ENCODE measurements around the gene BCL2L13. TPM values are rescaled to one million over a fixed set of nuclear protein-coding genes. Genes with fewer than 3 reads are reported as not detected.
"Not testable (repeated sequence)": the region's sequence is repeated elsewhere in the genome, so short reads cannot be mapped to it uniquely, and the experiment has no call there.

The BCL2L13 gene
- polyA plus RNA-seq, 1 donor from 2014 or later, result 20.8 TPM

- no peak overlapping the region for H2AFZ ChIP-seq (ENCODE audit: low read depth, low read length)
- no peaks in the 10 kb centered on the region for H3K79me2 ChIP-seq (replicated peaks; ENCODE audit: insufficient read depth, low read length)
- H3K9me2 ChIP-seq (ENCODE audit: insufficient read depth, low read length), result no peaks in the 10 kb centered on the region
- TF ChIP-seq CTCF (IDR thresholded peaks at IDR 0.05; ENCODE audit: poor library complexity, severe bottlenecking), result no peak
- no peak for TF ChIP-seq RAD21 (conservative IDR thresholded peaks at IDR 0.05)
- no peak for TF ChIP-seq POLR2AphosphoS5 (IDR thresholded peaks at IDR 0.05)
- TF ChIP-seq SMC3 (conservative IDR thresholded peaks at IDR 0.05; ENCODE audit: poor library complexity), result no peak
- TF ChIP-seq, protein P1, sequence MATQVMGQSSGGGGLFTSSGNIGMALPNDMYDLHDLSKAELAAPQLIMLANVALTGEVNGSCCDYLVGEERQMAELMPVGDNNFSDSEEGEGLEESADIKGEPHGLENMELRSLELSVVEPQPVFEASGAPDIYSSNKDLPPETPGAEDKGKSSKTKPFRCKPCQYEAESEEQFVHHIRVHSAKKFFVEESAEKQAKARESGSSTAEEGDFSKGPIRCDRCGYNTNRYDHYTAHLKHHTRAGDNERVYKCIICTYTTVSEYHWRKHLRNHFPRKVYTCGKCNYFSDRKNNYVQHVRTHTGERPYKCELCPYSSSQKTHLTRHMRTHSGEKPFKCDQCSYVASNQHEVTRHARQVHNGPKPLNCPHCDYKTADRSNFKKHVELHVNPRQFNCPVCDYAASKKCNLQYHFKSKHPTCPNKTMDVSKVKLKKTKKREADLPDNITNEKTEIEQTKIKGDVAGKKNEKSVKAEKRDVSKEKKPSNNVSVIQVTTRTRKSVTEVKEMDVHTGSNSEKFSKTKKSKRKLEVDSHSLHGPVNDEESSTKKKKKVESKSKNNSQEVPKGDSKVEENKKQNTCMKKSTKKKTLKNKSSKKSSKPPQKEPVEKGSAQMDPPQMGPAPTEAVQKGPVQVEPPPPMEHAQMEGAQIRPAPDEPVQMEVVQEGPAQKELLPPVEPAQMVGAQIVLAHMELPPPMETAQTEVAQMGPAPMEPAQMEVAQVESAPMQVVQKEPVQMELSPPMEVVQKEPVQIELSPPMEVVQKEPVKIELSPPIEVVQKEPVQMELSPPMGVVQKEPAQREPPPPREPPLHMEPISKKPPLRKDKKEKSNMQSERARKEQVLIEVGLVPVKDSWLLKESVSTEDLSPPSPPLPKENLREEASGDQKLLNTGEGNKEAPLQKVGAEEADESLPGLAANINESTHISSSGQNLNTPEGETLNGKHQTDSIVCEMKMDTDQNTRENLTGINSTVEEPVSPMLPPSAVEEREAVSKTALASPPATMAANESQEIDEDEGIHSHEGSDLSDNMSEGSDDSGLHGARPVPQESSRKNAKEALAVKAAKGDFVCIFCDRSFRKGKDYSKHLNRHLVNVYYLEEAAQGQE (IDR thresholded peaks at IDR 0.05; ENCODE audit: borderline replicate concordance), result no peak
- TF ChIP-seq EP300 (conservative IDR thresholded peaks at IDR 0.05; ENCODE audit: poor library complexity, severe bottlenecking), result no peak
- no peak for TF ChIP-seq EZH2 (IDR thresholded peaks at IDR 0.05; ENCODE audit: borderline replicate concordance, insufficient read depth, low read length, poor library complexity, severe bottlenecking)
- TF ChIP-seq TAF1 (IDR thresholded peaks at IDR 0.05; ENCODE audit: low read depth), result no peak
- TF ChIP-seq MXI1 (conservative IDR thresholded peaks at IDR 0.05; ENCODE audit: poor library complexity, severe bottlenecking), result no peak
- no peaks in the 10 kb centered on the region for H3F3A ChIP-seq (ENCODE audit: insufficient read depth, low read length, poor library complexity, severe bottlenecking)
- H3K9ac ChIP-seq (ENCODE audit: low read length), result no peak overlapping the region
- no peaks in the 10 kb centered on the region for H3K27me3 ChIP-seq (ENCODE audit: insufficient read depth, low read depth, low read length)
- H3K4me2 ChIP-seq (ENCODE audit: low read length), result no peak overlapping the region
- H3K27ac ChIP-seq (ENCODE audit: low read length), result no peak overlapping the region
- H4K20me1 ChIP-seq (ENCODE audit: insufficient read depth), result no peaks in the 10 kb centered on the region
- H3K4me3 ChIP-seq (ENCODE audit: low read length), result no peak overlapping the region
- H3K36me3 ChIP-seq (ENCODE audit: insufficient read depth, low read length), result no peaks in the 10 kb centered on the region
- H3K9me3 ChIP-seq (ENCODE audit: low read length), result no peaks in the 10 kb centered on the region
Observed at GRCh38 chr22:17665248-17665647, 26.7 kb downstream of the BCL2L13 start.

- no peak overlapping the region for H2AFZ ChIP-seq (ENCODE audit: low read depth, low read length)
- H3K9ac ChIP-seq (ENCODE audit: low read length), result no peak overlapping the region
- H3K79me2 ChIP-seq (replicated peaks; ENCODE audit: insufficient read depth, low read length), result no peaks in the 10 kb centered on the region
- H3K4me3 ChIP-seq (ENCODE audit: low read length), result no peak overlapping the region
- H3K27ac ChIP-seq (ENCODE audit: low read length), result no peak overlapping the region
- H3K27me3 ChIP-seq (ENCODE audit: insufficient read depth, low read depth, low read length), result no peaks in the 10 kb centered on the region
- no peaks in the 10 kb centered on the region for H3K36me3 ChIP-seq (ENCODE audit: insufficient read depth, low read length)
- no peaks in the 10 kb centered on the region for H3K9me3 ChIP-seq (ENCODE audit: low read length)
- H3K9me2 ChIP-seq (ENCODE audit: insufficient read depth, low read length), result no peaks in the 10 kb centered on the region
- no peaks in the 10 kb centered on the region for H3F3A ChIP-seq (ENCODE audit: insufficient read depth, low read length, poor library complexity, severe bottlenecking)
- TF ChIP-seq CTCF (IDR thresholded peaks at IDR 0.05; ENCODE audit: poor library complexity, severe bottlenecking), result no peak
- no peak for TF ChIP-seq TAF1 (IDR thresholded peaks at IDR 0.05; ENCODE audit: low read depth)
- TF ChIP-seq RAD21 (conservative IDR thresholded peaks at IDR 0.05), result no peak
- TF ChIP-seq SMC3 (conservative IDR thresholded peaks at IDR 0.05; ENCODE audit: poor library complexity), result no peak
- TF ChIP-seq EZH2 (IDR thresholded peaks at IDR 0.05; ENCODE audit: borderline replicate concordance, insufficient read depth, low read length, poor library complexity, severe bottlenecking), result no peak
- TF ChIP-seq, protein P1 (IDR thresholded peaks at IDR 0.05; ENCODE audit: borderline replicate concordance), result no peak
- TF ChIP-seq EP300 (conservative IDR thresholded peaks at IDR 0.05; ENCODE audit: poor library complexity, severe bottlenecking), result no peak
- TF ChIP-seq POLR2AphosphoS5 (IDR thresholded peaks at IDR 0.05), result no peak
- TF ChIP-seq MXI1 (conservative IDR thresholded peaks at IDR 0.05; ENCODE audit: poor library complexity, severe bottlenecking), result no peak
- H4K20me1 ChIP-seq (ENCODE audit: insufficient read depth), result no peaks in the 10 kb centered on the region
- no peak overlapping the region for H3K4me2 ChIP-seq (ENCODE audit: low read length)
Observed at GRCh38 chr22:17665854-17666253, 27.3 kb downstream of the BCL2L13 start.

GRCh38 chr22:17671521-17672092 lies 33.0 kb downstream of the BCL2L13 start:
- H4K20me1 ChIP-seq (ENCODE audit: insufficient read depth); H3K9me3 ChIP-seq (ENCODE audit: low read length); H2AFZ ChIP-seq (ENCODE audit: low read depth, low read length); H3K79me2 ChIP-seq (replicated peaks; ENCODE audit: insufficient read depth, low read length); H3F3A ChIP-seq (ENCODE audit: insufficient read depth, low read length, poor library complexity, severe bottlenecking); H3K4me3 ChIP-seq (ENCODE audit: low read length); H3K36me3 ChIP-seq (ENCODE audit: insufficient read depth, low read length); H3K27me3 ChIP-seq (ENCODE audit: insufficient read depth, low read depth, low read length); H3K9me2 ChIP-seq (ENCODE audit: insufficient read depth, low read length); H3K4me2 ChIP-seq (ENCODE audit: low read length); H3K9ac ChIP-seq (ENCODE audit: low read length); H3K27ac ChIP-seq (ENCODE audit: low read length): not testable (repeated sequence)

Data from neural cell (in vitro differentiated cells).